SKM-1 treated with dmso at 0.1 percent for 144 hours (cell line): Measurements from ENCODE around the gene TRMT2A.

Source experiments
- DNase-seq: peaks from one replicate; lab custom pipeline; 2025; ENCODE audit not compliant: unreplicated experiment; lab: John Stamatoyannopoulos, UW

TRMT2A gene

GRCh38 chr22:20065896-20066616, 51.0 kb downstream of the TRMT2A start:
- DNase-seq: no peak

GRCh38 chr22:20064545-20065262, 52.3 kb downstream of the TRMT2A start:
- DNase-seq: no peak

GRCh38 chr22:20064140-20064480, 52.9 kb downstream of the TRMT2A start:
- peak; percentile 47 for DNase-seq

- no peak for DNase-seq
Observed at GRCh38 chr22:20063271-20064139, 53.5 kb downstream of the TRMT2A start.

GRCh38 chr22:20062766-20063083, 54.3 kb downstream of the TRMT2A start:
- no peak for DNase-seq

- DNase-seq: no peak
Observed at GRCh38 chr22:20062043-20062765, 54.8 kb downstream of the TRMT2A start.
